ENCODE data around the gene OTC.
A peak's percentile ranks its signal among the peaks of the same experiment; 100 is the strongest.

The OTC gene

DNA sequence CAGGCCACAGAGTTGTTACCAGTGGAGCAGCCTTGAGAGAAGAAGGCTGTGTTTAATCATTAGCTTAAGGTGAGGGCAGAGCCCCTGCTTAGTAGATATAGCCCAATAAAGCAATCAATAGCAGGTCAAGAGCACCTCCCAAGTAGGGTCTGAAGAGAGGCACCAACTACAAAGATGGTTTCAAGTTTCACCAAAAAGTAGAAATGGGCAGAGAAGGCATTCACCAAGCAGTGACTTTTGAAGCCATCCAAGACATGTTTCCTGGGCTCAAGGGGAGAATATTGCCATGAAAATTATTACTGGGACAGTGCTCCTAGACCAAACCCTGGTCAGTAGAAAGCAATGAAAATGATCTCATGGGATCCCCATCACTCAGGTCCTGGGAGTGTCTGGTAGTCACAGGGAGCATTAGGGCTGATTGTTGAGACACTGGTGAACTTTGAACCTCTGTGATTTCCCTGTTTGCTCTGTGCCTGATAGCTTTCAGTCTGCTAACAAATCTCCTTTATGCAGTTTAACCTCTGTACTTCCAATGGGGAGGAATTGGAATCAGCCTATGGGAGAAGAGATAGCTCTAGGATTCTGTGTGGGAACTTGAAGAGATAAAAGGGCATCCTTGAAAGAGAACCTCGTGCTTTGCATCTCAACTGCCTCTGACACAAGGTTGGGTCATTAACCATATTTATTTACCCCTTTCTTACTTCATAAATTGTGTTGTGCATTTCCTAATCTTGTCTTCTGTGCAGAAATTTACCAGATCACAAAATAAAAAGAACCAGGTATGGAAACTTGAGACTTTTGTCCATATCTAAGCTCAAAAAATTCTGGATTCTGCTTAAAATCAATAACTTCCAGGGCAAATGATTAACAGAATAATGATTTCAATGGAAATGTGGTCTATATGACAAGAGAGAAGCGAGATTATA, 9.3 kb upstream of the OTC start:
- in situ Hi-C loops (cut with HindIII; ENCODE audit: low pct_ligation_motif_present, low sequenced_read_pairs), result no loop called here
- no peak overlapping the region for H3K4me3 ChIP-seq (ENCODE audit: low read depth, low read length)
- no peaks in the 10 kb centered on the region for H3K27me3 ChIP-seq (replicated peaks)
- TF ChIP-seq, protein P1, sequence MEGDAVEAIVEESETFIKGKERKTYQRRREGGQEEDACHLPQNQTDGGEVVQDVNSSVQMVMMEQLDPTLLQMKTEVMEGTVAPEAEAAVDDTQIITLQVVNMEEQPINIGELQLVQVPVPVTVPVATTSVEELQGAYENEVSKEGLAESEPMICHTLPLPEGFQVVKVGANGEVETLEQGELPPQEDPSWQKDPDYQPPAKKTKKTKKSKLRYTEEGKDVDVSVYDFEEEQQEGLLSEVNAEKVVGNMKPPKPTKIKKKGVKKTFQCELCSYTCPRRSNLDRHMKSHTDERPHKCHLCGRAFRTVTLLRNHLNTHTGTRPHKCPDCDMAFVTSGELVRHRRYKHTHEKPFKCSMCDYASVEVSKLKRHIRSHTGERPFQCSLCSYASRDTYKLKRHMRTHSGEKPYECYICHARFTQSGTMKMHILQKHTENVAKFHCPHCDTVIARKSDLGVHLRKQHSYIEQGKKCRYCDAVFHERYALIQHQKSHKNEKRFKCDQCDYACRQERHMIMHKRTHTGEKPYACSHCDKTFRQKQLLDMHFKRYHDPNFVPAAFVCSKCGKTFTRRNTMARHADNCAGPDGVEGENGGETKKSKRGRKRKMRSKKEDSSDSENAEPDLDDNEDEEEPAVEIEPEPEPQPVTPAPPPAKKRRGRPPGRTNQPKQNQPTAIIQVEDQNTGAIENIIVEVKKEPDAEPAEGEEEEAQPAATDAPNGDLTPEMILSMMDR (IDR thresholded peaks at IDR 0.05; ENCODE audit: low read depth, low read length, missing control alignments), result no peak
- H3K27ac ChIP-seq, result no peak overlapping the region
- no peak for DNase-seq
- no peaks in the 10 kb centered on the region for H3K36me3 ChIP-seq (replicated peaks)

DNA sequence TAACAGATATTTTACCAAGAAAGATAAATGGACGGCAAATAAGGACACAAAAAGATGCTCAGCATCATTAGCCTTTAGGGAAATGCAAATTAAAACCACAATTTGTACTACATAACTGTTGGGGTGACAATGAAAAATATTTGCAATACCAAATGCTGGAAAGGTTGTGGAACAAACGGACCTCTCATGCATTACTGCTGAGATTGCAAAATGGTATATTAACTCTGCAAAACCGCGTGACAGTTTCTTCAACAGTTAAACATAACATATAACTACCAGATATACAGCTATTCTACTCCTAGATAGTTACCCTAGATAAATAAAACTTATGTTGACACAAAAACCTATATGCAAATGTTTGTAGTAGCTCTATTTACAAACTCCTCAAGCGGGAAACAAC, 6.3 kb upstream of the OTC start:
- Histone ChIP-seq H3K36me3 (replicated peaks) (no peaks in the 10 kb centered on the region), H3K27me3 (replicated peaks) (no peaks in the 10 kb centered on the region), H3K4me3 (ENCODE audit: low read depth, low read length) (no peak overlapping the region), H3K27ac (no peak overlapping the region)
- in situ Hi-C loops (cut with HindIII; ENCODE audit: low pct_ligation_motif_present, low sequenced_read_pairs), result no loop called here
- no peak for DNase-seq
- TF ChIP-seq, protein P1 (IDR thresholded peaks at IDR 0.05; ENCODE audit: low read depth, low read length, missing control alignments), result no peak

DNA sequence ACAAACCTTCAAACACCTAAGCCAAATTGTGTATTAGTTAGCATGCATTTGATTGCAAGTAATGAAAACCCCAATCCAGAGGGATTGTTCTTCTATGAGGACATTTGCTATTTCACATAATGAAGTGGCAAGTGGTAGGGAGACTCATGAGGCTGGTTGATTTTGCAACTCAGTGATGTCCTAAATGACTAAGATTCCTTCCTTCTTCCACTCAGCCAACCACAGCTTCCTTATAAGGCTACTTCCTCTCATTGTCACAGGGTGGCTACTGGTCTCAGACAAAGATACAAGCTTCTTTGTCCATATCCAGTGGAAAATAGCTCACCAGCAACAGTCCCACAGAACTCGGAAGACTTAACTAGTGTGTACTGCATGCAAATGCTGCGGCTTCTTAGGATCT, 5.3 kb upstream of the OTC start:
- peak; percentile 69 for DNase-seq
- H3K27ac ChIP-seq, result no peak overlapping the region
- TF ChIP-seq, protein P1 (IDR thresholded peaks at IDR 0.05; ENCODE audit: low read depth, low read length, missing control alignments), result no peak
- no peaks in the 10 kb centered on the region for H3K36me3 ChIP-seq (replicated peaks)
- H3K27me3 ChIP-seq (replicated peaks), result no peaks in the 10 kb centered on the region
- in situ Hi-C loops (cut with HindIII; ENCODE audit: low pct_ligation_motif_present, low sequenced_read_pairs), result no loop called here
- no peak overlapping the region for H3K4me3 ChIP-seq (ENCODE audit: low read depth, low read length)

DNA sequence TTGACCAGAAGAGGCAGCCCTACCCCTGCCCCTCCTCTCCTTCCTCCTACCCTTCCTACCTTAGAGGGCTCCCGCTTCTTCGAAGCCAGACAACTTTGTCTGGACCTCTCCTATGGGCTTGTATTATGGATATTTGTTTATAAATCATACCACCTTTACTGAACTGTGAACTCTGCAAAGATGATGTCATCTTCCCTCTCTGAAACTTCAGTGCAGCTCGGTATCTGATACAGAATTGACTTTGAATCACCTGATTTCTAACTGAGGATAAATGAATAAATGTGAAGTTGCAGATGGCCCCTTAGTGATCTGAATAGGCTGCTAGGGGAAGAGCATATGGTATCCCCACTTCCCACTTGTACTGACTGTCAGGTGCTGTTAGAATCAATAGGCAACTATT, 1.1 kb upstream of the OTC start:
- no peaks in the 10 kb centered on the region for H3K27me3 ChIP-seq (replicated peaks)
- no peaks in the 10 kb centered on the region for H3K36me3 ChIP-seq (replicated peaks)
- no peak overlapping the region for H3K4me3 ChIP-seq (ENCODE audit: low read depth, low read length)
- DNase-seq, result no peak
- TF ChIP-seq, protein P1 (IDR thresholded peaks at IDR 0.05; ENCODE audit: low read depth, low read length, missing control alignments), result no peak
- no peak overlapping the region for H3K27ac ChIP-seq
- in situ Hi-C loops (cut with HindIII; ENCODE audit: low pct_ligation_motif_present, low sequenced_read_pairs), result no loop called here

DNA sequence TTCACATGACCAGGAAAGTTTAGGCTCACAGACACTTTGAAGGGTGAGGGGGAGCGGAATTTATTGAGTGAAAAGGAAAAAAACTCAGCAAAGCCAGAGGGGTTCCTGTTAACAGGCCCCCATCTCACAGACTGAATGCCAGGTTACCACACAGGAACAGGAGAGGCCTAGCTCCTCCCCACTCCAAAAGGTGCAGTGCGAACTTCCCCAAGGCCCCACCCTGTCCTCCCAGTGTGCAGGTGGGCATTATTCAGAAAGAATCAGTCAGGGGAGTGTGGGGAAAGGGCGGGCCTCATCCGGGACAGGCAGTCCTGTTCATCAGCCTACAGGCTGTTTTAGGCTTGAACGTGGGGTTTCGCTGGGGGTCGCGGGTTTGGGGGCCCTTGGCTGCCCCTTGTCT, 4.0 kb downstream of the OTC start:
- Histone ChIP-seq H3K27me3 (replicated peaks) (no peaks in the 10 kb centered on the region), H3K27ac (no peak overlapping the region), H3K4me3 (ENCODE audit: low read depth, low read length) (no peak overlapping the region), H3K36me3 (replicated peaks) (no peaks in the 10 kb centered on the region)
- DNase-seq, result no peak
- in situ Hi-C loops (cut with HindIII; ENCODE audit: low pct_ligation_motif_present, low sequenced_read_pairs), result no loop called here
- TF ChIP-seq, protein P1 (IDR thresholded peaks at IDR 0.05; ENCODE audit: low read depth, low read length, missing control alignments), result no peak

Measured in brain microvascular endothelial cell (primary cell).